ENCODE measurements around the gene KATNA1. TPM values are rescaled to one million over a fixed set of nuclear protein-coding genes. Genes with fewer than 3 reads are reported as not detected.
"Not testable (repeated sequence)": the region's sequence is repeated elsewhere in the genome, so short reads cannot be mapped to it uniquely, and the experiment has no call there.

The KATNA1 gene
- polyA plus RNA-seq (2013, experiment 1 of 2) = 15.8 TPM
- polyA plus RNA-seq (2013, experiment 2 of 2) = 14.2 TPM

GRCh38 chr6:149648148-149649145 is at the start of gene KATNA1:
Gene KATNA1, minus strand, starts transcription at chr6:149648714. Its CDS starts 10,167 bp downstream, at chr6:149638547.
- H3K9me3 ChIP-seq (ENCODE audit: insufficient read depth, low read depth, low read length) = no peaks in the 10 kb centered on the region
- peak within 1 kb of the TSS; percentile 91; the same call in 1 of the 2 replicates for H3K27ac ChIP-seq (ENCODE audit: low read depth, low read length)
- 2% methylated on average over 69 of the region's 69 CpGs for WGBS
- no peaks in the 10 kb centered on the region for H3K36me3 ChIP-seq (ENCODE audit: insufficient read depth, low read length)
- peaks cover 8% of the 10 kb centered on the region; the same call in 1 of the 2 replicates for H3K27me3 ChIP-seq (ENCODE audit: insufficient read depth, low read length)
- H3K9ac ChIP-seq (ENCODE audit: low read depth, low read length) = peak within 1 kb of the TSS; percentile 51
- peak within 1 kb of the TSS; percentile 86 for H3K4me3 ChIP-seq (ENCODE audit: low read length)
- peaks cover 9% of the 10 kb centered on the region for H3K4me1 ChIP-seq (ENCODE audit: insufficient read depth, low read length)

- H3K4me1 ChIP-seq (ENCODE audit: insufficient read depth, low read length) = peaks cover 16% of the 10 kb centered on the region
- no peak overlapping the region for H3K4me3 ChIP-seq (ENCODE audit: low read length)
- no peaks in the 10 kb centered on the region for H3K27me3 ChIP-seq (ENCODE audit: insufficient read depth, low read length)
- no peak overlapping the region for H3K9ac ChIP-seq (ENCODE audit: low read depth, low read length)
- H3K36me3 ChIP-seq (ENCODE audit: insufficient read depth, low read length) = peaks cover 66% of the 10 kb centered on the region
- 90% methylated on average over 2 of the region's 2 CpGs for WGBS
- no peaks in the 10 kb centered on the region for H3K9me3 ChIP-seq (ENCODE audit: insufficient read depth, low read depth, low read length)
- H3K27ac ChIP-seq (ENCODE audit: low read depth, low read length) = no peak overlapping the region
These were observed 49.7 kb upstream of the KATNA1 start for GRCh38 chr6:149698175-149698574.

- Histone ChIP-seq H3K27me3 (ENCODE audit: insufficient read depth, low read length) (no peaks in the 10 kb centered on the region), H3K4me3 (ENCODE audit: low read length) (no peak overlapping the region), H3K4me1 (ENCODE audit: insufficient read depth, low read length) (peaks cover 11% of the 10 kb centered on the region), H3K9me3 (ENCODE audit: insufficient read depth, low read depth, low read length) (no peaks in the 10 kb centered on the region), H3K27ac (ENCODE audit: low read depth, low read length) (no peak overlapping the region), H3K9ac (ENCODE audit: low read depth, low read length) (no peak overlapping the region), H3K36me3 (ENCODE audit: insufficient read depth, low read length) (peaks cover 75% of the 10 kb centered on the region)
- WGBS = 96% methylated on average over 1 of the region's 1 CpG
These were observed 48.4 kb upstream of the KATNA1 start for GRCh38 chr6:149696901-149697300.

GRCh38 chr6:149694921-149695320 is 46.4 kb upstream of the KATNA1 start:
- Histone ChIP-seq H3K27ac (ENCODE audit: low read depth, low read length) (no peak overlapping the region), H3K36me3 (ENCODE audit: insufficient read depth, low read length) (peaks cover 79% of the 10 kb centered on the region), H3K4me1 (ENCODE audit: insufficient read depth, low read length) (no peaks in the 10 kb centered on the region), H3K4me3 (ENCODE audit: low read length) (no peak overlapping the region), H3K9ac (ENCODE audit: low read depth, low read length) (no peak overlapping the region), H3K27me3 (ENCODE audit: insufficient read depth, low read length) (no peaks in the 10 kb centered on the region), H3K9me3 (ENCODE audit: insufficient read depth, low read depth, low read length) (no peaks in the 10 kb centered on the region)
- WGBS = 100% methylated on average over 2 of the region's 2 CpGs

- H3K9me3 ChIP-seq (ENCODE audit: insufficient read depth, low read depth, low read length) = no peaks in the 10 kb centered on the region
- H3K4me1 ChIP-seq (ENCODE audit: insufficient read depth, low read length) = no peaks in the 10 kb centered on the region
- no peaks in the 10 kb centered on the region for H3K27me3 ChIP-seq (ENCODE audit: insufficient read depth, low read length)
- H3K36me3 ChIP-seq (ENCODE audit: insufficient read depth, low read length) = peaks cover 61% of the 10 kb centered on the region
- WGBS = 91% methylated on average over 2 of the region's 2 CpGs
- H3K27ac ChIP-seq (ENCODE audit: low read depth, low read length) = no peak overlapping the region
- H3K9ac ChIP-seq (ENCODE audit: low read depth, low read length) = no peak overlapping the region
- no peak overlapping the region for H3K4me3 ChIP-seq (ENCODE audit: low read length)
These were observed 42.7 kb upstream of the KATNA1 start for GRCh38 chr6:149691201-149691600.

- Histone ChIP-seq H3K27ac (ENCODE audit: low read depth, low read length) (no peak overlapping the region), H3K4me1 (ENCODE audit: insufficient read depth, low read length) (no peaks in the 10 kb centered on the region), H3K27me3 (ENCODE audit: insufficient read depth, low read length) (no peaks in the 10 kb centered on the region), H3K9me3 (ENCODE audit: insufficient read depth, low read depth, low read length) (no peaks in the 10 kb centered on the region), H3K36me3 (ENCODE audit: insufficient read depth, low read length) (peaks cover 51% of the 10 kb centered on the region), H3K4me3 (ENCODE audit: low read length) (no peak overlapping the region), H3K9ac (ENCODE audit: low read depth, low read length) (no peak overlapping the region)
- 93% methylated on average over 7 of the region's 7 CpGs for WGBS
These were observed 37.7 kb upstream of the KATNA1 start for GRCh38 chr6:149686230-149686629.

GRCh38 chr6:149683256-149683859 is 34.8 kb upstream of the KATNA1 start:
- H3K4me3 ChIP-seq (ENCODE audit: low read length) = no peak overlapping the region
- WGBS = 96% methylated on average over 4 of the region's 4 CpGs
- no peaks in the 10 kb centered on the region for H3K9me3 ChIP-seq (ENCODE audit: insufficient read depth, low read depth, low read length)
- no peaks in the 10 kb centered on the region for H3K27me3 ChIP-seq (ENCODE audit: insufficient read depth, low read length)
- peaks cover 49% of the 10 kb centered on the region for H3K36me3 ChIP-seq (ENCODE audit: insufficient read depth, low read length)
- H3K9ac ChIP-seq (ENCODE audit: low read depth, low read length) = no peak overlapping the region
- H3K27ac ChIP-seq (ENCODE audit: low read depth, low read length) = no peak overlapping the region
- H3K4me1 ChIP-seq (ENCODE audit: insufficient read depth, low read length) = no peaks in the 10 kb centered on the region

GRCh38 chr6:149681845-149682244 is 33.3 kb upstream of the KATNA1 start:
- 96% methylated on average over 11 of the region's 14 CpGs for WGBS
- H3K9me3 ChIP-seq (ENCODE audit: insufficient read depth, low read depth, low read length); H3K27ac ChIP-seq (ENCODE audit: low read depth, low read length); H3K4me1 ChIP-seq (ENCODE audit: insufficient read depth, low read length); H3K9ac ChIP-seq (ENCODE audit: low read depth, low read length); H3K27me3 ChIP-seq (ENCODE audit: insufficient read depth, low read length); H3K4me3 ChIP-seq (ENCODE audit: low read length): not testable (repeated sequence)
- H3K36me3 ChIP-seq (ENCODE audit: insufficient read depth, low read length) = peaks cover 59% of the 10 kb centered on the region

- Histone ChIP-seq H3K9me3 (ENCODE audit: insufficient read depth, low read depth, low read length) (no peaks in the 10 kb centered on the region), H3K36me3 (ENCODE audit: insufficient read depth, low read length) (peaks cover 64% of the 10 kb centered on the region), H3K27me3 (ENCODE audit: insufficient read depth, low read length) (no peaks in the 10 kb centered on the region), H3K4me1 (ENCODE audit: insufficient read depth, low read length) (no peaks in the 10 kb centered on the region), H3K4me3 (ENCODE audit: low read length) (no peak overlapping the region), H3K27ac (ENCODE audit: low read depth, low read length) (no peak overlapping the region), H3K9ac (ENCODE audit: low read depth, low read length) (no peak overlapping the region)
These were observed 32.7 kb upstream of the KATNA1 start for GRCh38 chr6:149681209-149681608.

- no peak overlapping the region for H3K27ac ChIP-seq (ENCODE audit: low read depth, low read length)
- 83% methylated on average over 1 of the region's 1 CpG for WGBS
These were observed 32.0 kb upstream of the KATNA1 start for GRCh38 chr6:149680503-149680902.

GRCh38 chr6:149672265-149672664 is 23.8 kb upstream of the KATNA1 start:
- not testable (repeated sequence) for H3K27me3 ChIP-seq (ENCODE audit: insufficient read depth, low read length); H3K27ac ChIP-seq (ENCODE audit: low read depth, low read length); H3K4me3 ChIP-seq (ENCODE audit: low read length); H3K9me3 ChIP-seq (ENCODE audit: insufficient read depth, low read depth, low read length); H3K4me1 ChIP-seq (ENCODE audit: insufficient read depth, low read length); H3K9ac ChIP-seq (ENCODE audit: low read depth, low read length)
- peaks cover 85% of the 10 kb centered on the region for H3K36me3 ChIP-seq (ENCODE audit: insufficient read depth, low read length)

More at GRCh38 chr6:149680503-149680902, 32.0 kb upstream of the KATNA1 start:
- Histone ChIP-seq H3K4me3 (ENCODE audit: low read length) (no peak overlapping the region), H3K4me1 (ENCODE audit: insufficient read depth, low read length) (no peaks in the 10 kb centered on the region), H3K27me3 (ENCODE audit: insufficient read depth, low read length) (no peaks in the 10 kb centered on the region), H3K9ac (ENCODE audit: low read depth, low read length) (no peak overlapping the region), H3K9me3 (ENCODE audit: insufficient read depth, low read depth, low read length) (no peaks in the 10 kb centered on the region), H3K36me3 (ENCODE audit: insufficient read depth, low read length) (peaks cover 66% of the 10 kb centered on the region)
